Mucosa of descending colon (tissue), 3 donors: ENCODE measurements around the gene GPR31. TPM values are rescaled to one million over a fixed set of nuclear protein-coding genes. Genes with fewer than 3 reads are reported as not detected.

Experiments
- ATAC-seq: fragments of 200-7000 bp; cut with Tn5 transposase; one replicate; pipeline ENCODE4 v1.9.1; 2020; ENCODE audit warnings: mild to moderate bottlenecking, moderate library complexity
- DNase-seq, 3 donors: peaks; one replicate each; pipeline ENCODE4 v3.0.0-alpha.2; 2020
- H3K36me3 ChIP-seq: fragments of 200-600 bp; one replicate; pipeline ENCODE4 v1.8.0; 2021; ENCODE audit warnings: low read depth, mild to moderate bottlenecking
- H3K4me1 ChIP-seq: fragments of 200-600 bp; one replicate; pipeline ENCODE4 v1.8.0; 2021; ENCODE audit warnings: low read depth, mild to moderate bottlenecking
- H3K4me3 ChIP-seq: fragments of 200-600 bp; one replicate; pipeline ENCODE4 v1.8.0; 2021; ENCODE audit warnings: mild to moderate bottlenecking
- H3K9me3 ChIP-seq: fragments of 200-600 bp; one replicate; pipeline ENCODE4 v1.8.0; 2021; ENCODE audit warnings: mild to moderate bottlenecking
- CTCF ChIP-seq: fragments of 200-600 bp; IDR thresholded peaks from one replicate; pipeline ENCODE4 v1.8.0; 2022; ENCODE audit warnings: antibody characterized with exemption, mild to moderate bottlenecking
- intact Hi-C, 2 donors: fragments of 100-400 bp; cut with DNase I in 1 of 2; cut with micrococcal nuclease in 1 of 2; formaldehyde crosslinking; loops; one replicate each; pipeline versions ENCODE4 v1.11.0 to v1.11.1; 2022; cut with DNase I, micrococcal nuclease
- total RNA-seq, 3 donors: library from RNA; stranded (reverse); fragmentation: NEBNext Ultra II Directional in 2 of 3; extraction: Animal tissue kit (Norgen Biotek cat#: 25700) in 2 of 3; gene quantifications; one replicate each; pipeline versions ENCODE4 v1.2.1 to v1.2.4, GENCODE V29; 2021 to 2023
- donor health status: DM: no; HTN: no; CAD: no; lungs with moderate emphysema.
- donor health status: DM: no; HTN: no; CAD: no.
- donor health status: DM: no; HTN: yes; CAD: no.

Gene GPR31
- total RNA-seq, 3 donors from 2014 or later = not detected

- ATAC-seq (peak; percentile 48), DNase-seq (no peak)
- intact Hi-C loops = no loop called here
- TF ChIP-seq CTCF = no peak
- no peaks in the 10 kb centered on the region for H3K9me3 ChIP-seq
- H3K4me3 ChIP-seq = no peak overlapping the region
- H3K4me1 ChIP-seq = no peaks in the 10 kb centered on the region
- no peaks in the 10 kb centered on the region for H3K36me3 ChIP-seq
Observed at GRCh38 chr6:167150941-167151549, 6.7 kb downstream of the GPR31 start.

DNA sequence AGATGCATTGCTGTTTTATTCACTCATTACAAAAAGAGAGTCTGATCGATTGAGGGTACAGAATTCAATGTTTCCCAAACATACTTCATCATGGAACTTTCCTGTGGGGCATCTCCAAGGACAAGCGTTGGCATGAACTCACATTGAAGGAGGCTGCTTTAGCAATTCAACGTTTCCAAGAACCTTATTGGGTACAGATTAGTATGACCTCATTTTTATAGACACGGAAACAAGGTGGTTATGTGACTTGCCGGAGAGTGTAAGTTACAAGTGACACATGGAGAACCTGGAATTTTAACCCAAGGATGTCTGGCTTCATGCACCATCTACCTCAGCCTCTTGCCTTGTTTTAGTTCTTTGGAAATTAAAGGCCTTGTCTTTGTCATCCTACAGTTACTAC, 8.8 kb downstream of the GPR31 start:
- no peak overlapping the region for H3K4me3 ChIP-seq
- H3K9me3 ChIP-seq = no peaks in the 10 kb centered on the region
- H3K4me1 ChIP-seq = no peaks in the 10 kb centered on the region
- intact Hi-C loops = loop anchor here (10.0 kb wide), 2 partner anchors 154 to 374 kb away; partner anchors contain the start of gene CEP43 (in 1 of the 2)
- ATAC-seq (peak; percentile 72), DNase-seq (no peak)
- no peak for TF ChIP-seq CTCF
- no peaks in the 10 kb centered on the region for H3K36me3 ChIP-seq

DNA sequence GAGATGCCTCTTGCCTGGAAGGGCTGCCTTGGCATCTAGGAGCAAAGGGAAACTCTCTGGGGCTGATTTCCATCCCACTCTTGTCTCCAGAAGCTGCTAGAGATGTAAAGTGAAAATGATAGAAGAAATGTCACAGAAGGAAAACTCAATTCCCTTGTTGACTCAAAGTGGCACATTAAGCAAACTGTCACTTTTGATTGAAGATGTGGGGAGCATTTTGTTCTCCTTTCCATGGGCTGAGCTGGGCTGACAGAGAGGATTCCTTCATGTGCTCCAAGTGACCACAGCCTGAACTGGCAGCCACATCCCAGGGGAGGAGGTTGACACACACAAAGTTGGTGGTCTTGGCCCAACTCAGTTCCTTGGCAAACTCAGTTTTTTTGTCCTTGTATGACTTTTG, 9.8 kb downstream of the GPR31 start:
- H3K9me3 ChIP-seq = no peaks in the 10 kb centered on the region
- no peaks in the 10 kb centered on the region for H3K36me3 ChIP-seq
- ATAC-seq (no peak), DNase-seq (no peak)
- no peak for TF ChIP-seq CTCF
- H3K4me3 ChIP-seq = no peak overlapping the region
- intact Hi-C loops = loop anchor here (10.0 kb wide), 2 partner anchors 153 to 373 kb away; partner anchors contain the start of gene CEP43 (in 1 of the 2)
- no peaks in the 10 kb centered on the region for H3K4me1 ChIP-seq

GRCh38 chr6:167146977-167147376, 10.8 kb downstream of the GPR31 start:
- H3K4me3 ChIP-seq = no peak overlapping the region
- no peak for DNase-seq
- no peak for ATAC-seq
- no peaks in the 10 kb centered on the region for H3K9me3 ChIP-seq
- TF ChIP-seq CTCF = no peak
- no peaks in the 10 kb centered on the region for H3K36me3 ChIP-seq
- intact Hi-C loops = loop anchor here (10.0 kb wide), 2 partner anchors 152 to 372 kb away; partner anchors contain the start of gene CEP43 (in 1 of the 2)
- no peaks in the 10 kb centered on the region for H3K4me1 ChIP-seq

DNA sequence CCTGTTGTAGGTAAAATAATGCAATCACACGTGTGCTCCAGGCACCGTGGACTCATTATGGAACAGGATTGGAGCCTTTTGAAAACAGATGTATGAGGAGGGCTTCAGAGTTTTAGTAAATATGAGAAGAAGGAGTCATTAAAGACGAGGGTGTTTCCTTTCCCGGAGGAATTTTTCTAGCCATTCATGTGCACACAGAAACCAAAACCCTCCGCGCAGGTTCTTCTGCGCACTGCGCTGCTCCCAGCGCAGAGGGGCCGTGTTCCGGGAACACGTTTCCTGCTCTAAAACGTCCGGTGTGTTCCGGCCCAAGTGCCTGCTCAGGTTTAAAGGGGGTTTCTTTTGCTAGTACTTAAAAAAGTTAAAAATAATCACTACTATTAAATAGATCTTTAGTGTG, 11.6 kb downstream of the GPR31 start:
- no peak overlapping the region for H3K4me3 ChIP-seq
- H3K36me3 ChIP-seq = no peaks in the 10 kb centered on the region
- ATAC-seq (no peak), DNase-seq (no peak)
- H3K9me3 ChIP-seq = no peaks in the 10 kb centered on the region
- peaks cover under 1% of the 10 kb centered on the region for H3K4me1 ChIP-seq
- no peak for TF ChIP-seq CTCF
- intact Hi-C loops = loop anchor here (10.0 kb wide), 2 partner anchors 151 to 371 kb away; partner anchors contain the start of gene CEP43 (in 1 of the 2)
